ENCODE data around the gene SEPTIN11.
"Not testable (repeated sequence)": the region's sequence is repeated elsewhere in the genome, so short reads cannot be mapped to it uniquely, and the experiment has no call there.

SEPTIN11 gene

GRCh38 chr4:76952071-76952470 lies 2.5 kb downstream of the SEPTIN11 start:
- no peak for DNase-seq

DNA sequence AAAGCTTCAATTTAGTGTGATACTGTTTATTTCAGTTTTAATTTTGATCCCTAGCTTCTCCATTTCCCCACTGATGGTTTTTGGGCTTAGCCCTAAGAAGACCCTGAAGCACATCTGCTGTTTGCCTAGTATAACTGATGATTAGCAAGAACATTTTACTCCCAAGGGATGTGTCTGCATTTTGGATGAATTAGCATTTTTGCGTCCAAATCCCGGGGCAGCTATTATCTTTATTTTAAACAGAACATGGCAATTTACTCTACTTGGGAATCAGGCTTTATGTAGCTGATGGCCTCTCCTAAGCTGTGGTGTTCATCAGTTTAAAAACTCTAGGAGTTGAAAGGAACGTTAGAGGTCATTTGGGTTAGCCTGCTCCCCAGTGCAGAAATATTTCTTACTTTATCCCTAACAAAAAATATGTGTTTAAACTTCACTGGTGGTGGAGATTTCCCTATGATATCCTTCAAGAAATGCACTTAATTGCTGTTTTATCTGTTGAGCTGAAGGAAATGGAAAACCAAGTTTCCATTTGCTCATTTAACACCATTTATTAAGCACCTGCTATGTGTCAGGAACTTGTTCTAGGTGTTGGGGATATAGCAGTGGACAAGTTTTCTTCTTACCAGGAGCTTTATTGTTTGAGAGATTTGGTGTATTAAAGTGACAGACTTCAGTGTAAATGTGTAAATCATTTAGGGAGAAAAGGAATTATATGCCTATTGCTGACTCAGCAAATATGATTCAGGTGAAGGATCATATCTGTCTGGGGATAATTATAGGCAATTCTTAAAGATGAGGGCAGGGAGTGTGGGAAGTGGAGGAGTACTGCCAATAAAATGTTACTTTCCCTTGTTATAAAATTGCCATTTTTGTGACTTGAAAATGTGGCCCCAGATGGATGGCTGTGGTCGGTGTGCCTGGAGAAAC lies 3.4 kb downstream of the SEPTIN11 start:
- no peak for DNase-seq

DNA sequence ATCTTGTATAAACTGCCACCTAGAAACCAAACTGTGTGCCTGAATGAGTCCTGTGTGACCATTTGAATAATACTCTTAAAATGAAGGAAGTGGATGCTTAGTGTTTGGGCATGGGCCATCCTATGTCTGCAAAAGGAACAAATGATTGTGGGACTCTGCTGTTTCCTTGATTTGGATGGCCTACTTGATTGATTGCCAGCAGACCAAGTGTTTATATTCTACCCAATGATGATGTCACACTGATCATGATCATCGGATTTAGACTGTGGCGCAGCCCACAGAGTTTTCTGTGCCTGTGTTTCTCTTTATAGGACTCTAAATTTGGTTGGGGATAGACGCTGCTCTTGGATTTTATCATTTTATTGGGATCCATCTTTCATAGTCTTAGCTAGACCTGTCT lies 4.4 kb downstream of the SEPTIN11 start:
- DNase-seq: no peak

DNA sequence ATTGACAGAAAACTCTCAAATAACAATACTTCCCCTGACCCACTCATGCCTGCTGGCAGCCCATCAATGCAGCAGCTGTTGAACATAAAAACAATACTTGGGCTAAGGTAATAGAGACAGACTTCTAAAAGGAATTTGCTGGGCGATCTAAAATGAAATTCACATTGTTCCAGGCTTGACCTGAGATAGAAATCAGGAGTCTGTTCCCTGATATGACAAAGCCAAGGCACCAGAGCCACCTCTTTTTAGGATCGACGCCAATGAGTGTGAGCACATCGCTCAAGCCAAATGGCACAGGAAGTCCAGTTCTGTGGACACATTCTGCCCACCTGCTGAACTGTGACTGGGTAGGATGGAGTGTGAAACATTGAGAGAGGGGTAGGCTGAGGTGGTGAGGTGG lies 4.9 kb downstream of the SEPTIN11 start:
- DNase-seq: peak in 1 of 14 donors; percentile 80

DNA sequence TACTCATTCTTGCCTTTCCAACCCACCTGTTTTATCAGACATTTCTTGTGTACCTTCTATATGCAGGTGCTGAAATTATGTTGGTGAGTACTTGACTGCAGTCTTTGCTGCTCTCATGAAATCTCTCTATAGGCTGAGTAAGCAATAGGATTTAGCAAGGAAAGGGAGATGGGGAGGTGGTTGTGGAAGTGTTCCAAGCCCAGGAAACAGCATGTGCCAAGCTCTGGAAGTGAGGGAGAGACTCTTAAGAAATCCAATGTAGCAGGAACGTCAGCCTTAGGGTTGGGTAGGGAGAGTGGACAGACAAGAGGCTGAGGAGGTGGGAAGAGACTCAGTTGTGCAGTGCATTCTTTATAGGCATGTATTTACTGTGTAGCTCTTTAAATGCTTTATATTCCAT lies 5.6 kb downstream of the SEPTIN11 start:
- DNase-seq: no peak

- DNase-seq: no peak
These were observed 7.6 kb downstream of the SEPTIN11 start for GRCh38 chr4:76957004-76957738.

- DNase-seq: no peak
These were observed 9.3 kb downstream of the SEPTIN11 start for GRCh38 chr4:76958891-76959290.

DNA sequence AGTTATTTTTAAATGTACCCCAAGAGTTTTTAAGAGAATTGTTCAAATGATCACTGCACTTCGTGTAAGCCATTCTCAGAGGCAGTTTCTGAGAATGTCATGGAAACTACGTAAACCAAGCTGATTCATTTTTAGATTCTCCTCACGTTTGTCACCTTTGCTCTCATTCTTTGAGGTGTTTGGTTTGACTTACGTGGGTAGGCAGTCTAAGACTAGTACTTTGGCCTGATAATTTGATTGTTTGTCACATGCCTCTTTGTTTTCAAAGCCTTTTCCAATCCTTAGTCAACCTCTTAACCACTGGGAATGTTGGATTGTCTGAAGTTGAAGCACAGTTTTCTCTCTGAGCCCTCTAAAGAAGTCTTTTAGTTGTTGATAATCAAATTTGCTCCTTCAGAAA lies 10.5 kb downstream of the SEPTIN11 start:
- no peak for DNase-seq

GRCh38 chr4:76962406-76963130 lies 13.0 kb downstream of the SEPTIN11 start:
- no peak for DNase-seq

DNA sequence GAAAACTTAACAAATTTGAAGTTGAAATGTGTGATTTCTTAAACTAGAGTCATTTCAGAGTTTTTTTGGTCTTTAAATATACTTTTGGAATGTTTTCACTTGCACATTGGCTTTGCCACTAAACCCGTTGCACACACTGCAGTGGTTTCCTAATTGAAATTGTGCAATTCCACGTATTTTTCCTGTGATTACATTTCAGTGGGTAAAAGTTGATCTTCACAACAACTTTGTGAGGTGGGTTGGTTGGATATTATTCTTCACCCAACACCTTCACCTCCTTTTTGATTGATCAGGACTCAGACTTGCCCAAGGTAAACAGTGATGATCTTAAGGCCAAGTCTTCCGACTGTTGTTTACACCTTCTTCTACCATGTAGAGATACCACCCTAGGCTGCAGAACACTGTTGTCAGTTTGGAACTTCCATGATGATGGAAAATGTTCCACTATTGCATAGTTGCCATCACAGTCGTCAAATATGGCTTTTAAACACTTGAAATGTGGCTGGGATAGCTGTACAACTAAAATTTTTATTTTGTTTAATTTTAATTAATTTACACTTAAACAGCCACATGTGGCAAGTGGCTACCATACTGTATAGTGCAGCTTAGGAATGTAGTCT lies 13.7 kb downstream of the SEPTIN11 start:
- DNase-seq: no peak

DNA sequence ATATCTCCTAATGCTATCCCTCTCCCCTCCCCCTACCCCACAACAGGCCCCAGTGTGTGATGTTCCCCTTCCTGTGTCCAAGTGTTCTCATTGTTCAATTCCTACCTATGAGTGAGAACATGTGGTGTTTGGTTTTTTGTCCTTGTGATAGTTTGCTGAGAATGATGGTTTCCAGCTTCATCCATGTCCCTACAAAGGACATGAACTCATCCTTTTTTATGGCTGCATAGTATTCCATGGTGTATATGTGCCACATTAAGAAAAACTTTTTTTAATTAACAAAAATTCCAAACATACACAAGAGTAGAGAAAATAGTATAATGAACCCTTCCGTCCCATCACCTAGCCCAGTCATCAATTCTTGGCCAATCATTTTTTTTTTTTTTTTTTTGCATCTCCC lies 14.4 kb downstream of the SEPTIN11 start:
- DNase-seq: not testable (repeated sequence)

GRCh38 chr4:76964769-76965168 lies 15.2 kb downstream of the SEPTIN11 start:
- no peak for DNase-seq

- no peak for DNase-seq
These were observed 16.5 kb downstream of the SEPTIN11 start for GRCh38 chr4:76965866-76966579.

GRCh38 chr4:76968937-76969336 lies 19.4 kb downstream of the SEPTIN11 start:
- DNase-seq: no peak

DNA sequence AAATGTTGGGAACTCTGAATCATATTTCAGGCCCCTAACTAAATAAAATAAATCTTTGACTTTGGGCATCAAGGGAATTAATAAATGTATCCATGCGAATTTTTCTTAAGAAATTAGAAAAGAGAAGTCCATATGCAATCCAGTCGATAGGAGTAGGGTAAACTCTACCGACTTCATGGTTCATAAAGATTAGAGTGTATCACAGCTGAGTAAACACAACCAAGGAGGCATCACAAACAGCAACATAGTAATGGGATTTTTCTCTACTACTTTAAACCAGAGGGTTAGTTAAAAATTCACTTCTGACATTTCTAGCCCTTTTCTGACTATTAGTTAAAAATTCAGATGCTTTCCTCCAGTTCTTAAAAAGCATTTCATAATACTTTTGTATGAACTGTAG lies 19.9 kb downstream of the SEPTIN11 start:
- DNase-seq: no peak

GRCh38 chr4:76969941-76970529 lies 20.5 kb downstream of the SEPTIN11 start:
- no peak for DNase-seq

GRCh38 chr4:76972306-76972705 lies 22.8 kb downstream of the SEPTIN11 start:
- no peak for DNase-seq

- DNase-seq: peak in 1 of 14 donors; percentile 26
These were observed 24.6 kb downstream of the SEPTIN11 start for GRCh38 chr4:76974150-76974549.

GRCh38 chr4:76977113-76977512 lies 27.6 kb downstream of the SEPTIN11 start:
- no peak for DNase-seq

DNA sequence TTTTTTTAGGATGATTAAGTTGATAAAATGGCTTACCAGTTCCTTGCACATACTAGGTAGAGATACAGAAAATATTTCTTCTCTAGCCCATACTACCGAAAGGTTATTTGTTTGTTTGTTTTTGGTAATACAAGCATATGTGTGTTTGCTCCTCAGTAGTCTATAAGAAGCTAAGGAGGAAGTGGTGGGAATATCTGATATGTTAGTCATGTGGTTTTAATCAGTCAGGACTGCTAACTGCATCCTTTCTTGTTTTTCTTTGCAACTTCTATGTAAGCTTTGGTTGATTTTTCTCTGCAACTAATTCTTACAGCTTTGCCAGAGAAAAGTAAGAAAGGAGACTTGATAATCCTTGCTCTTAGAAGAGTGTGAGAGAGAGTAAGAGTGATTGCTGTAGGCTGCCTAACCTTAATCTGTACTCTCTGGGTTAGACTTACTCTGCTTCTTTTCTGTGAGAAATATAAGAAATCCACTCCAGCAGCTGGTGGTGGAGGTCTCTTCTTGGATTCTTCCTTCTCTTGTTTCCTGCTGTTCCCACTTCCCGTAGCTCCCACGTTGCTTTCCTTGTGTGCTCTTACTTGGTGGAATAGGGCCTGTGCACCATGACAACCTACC lies 28.3 kb downstream of the SEPTIN11 start:
- no peak for DNase-seq

DNA sequence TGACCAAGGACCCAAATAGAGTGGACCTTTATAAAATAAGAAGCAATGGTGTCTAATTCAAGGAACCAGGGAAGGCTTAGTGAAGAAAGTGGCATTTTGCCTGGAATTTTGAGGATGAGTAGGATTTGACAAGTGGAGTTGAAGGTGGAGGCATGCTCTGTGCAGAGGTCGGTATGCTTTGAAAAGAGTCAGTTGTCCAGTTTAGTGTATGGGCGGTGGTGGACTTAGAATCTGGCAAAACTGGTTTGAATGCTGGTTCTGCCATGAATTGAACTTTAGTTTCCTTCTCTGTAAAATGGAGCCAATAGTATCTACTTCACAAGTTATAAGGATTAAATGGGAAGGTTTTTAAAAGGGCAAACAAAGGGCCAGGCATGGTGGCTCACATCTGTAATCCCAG lies 29.7 kb downstream of the SEPTIN11 start:
- no peak for DNase-seq
